KBM-7 (cell line): ENCODE data around the gene OSBP2.

Source experiments
- DNase-seq: peaks from one replicate; pipeline ENCODE4 v3.0.0-alpha.2; 2015
- in situ Hi-C: fragments of 300-500 bp; cut with MboI; formaldehyde crosslinking; loops from 2 replicates; pipeline ENCODE4 v1.14.3; 2020; ENCODE audit warnings: low sequenced_read_pairs, low pct_unique_long_range_greater_than_20kb, mixed read lengths

The OSBP2 gene

DNA sequence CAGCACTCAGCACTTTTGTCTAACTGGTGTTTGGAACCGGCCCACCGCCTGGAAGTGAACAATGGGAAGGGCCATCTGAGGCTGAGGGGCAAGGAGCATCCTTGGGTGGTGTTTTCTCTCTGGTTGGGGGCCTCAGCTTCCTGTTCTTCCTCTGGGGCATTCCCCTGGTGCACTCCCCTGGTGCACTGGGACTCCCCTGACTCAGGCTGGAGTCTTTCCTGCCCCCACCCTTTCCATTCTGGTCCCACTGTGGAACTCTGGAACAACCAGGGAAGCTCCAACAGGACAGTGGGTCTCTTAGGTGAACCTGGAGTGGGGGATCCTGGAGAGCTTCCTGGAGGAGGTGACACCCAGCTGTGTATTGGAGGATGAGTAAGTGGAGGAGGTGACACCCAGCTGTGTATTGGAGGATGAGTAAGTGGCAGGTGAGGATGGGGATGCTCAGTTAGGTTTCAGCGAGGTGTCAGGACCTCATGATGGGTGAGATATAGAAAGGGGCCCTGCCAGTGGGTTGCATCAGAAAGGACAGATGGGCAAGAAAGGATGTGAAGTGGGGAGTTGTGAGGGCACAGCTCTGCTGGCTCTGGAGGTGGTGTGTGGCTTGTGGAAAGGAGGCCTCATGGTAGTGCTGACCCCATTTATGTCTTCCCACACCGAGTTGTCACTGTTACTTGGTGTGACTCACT is 132.1 kb downstream of the OSBP2 start:
- in situ Hi-C loops: no loop called here
- DNase-seq: no peak

DNA sequence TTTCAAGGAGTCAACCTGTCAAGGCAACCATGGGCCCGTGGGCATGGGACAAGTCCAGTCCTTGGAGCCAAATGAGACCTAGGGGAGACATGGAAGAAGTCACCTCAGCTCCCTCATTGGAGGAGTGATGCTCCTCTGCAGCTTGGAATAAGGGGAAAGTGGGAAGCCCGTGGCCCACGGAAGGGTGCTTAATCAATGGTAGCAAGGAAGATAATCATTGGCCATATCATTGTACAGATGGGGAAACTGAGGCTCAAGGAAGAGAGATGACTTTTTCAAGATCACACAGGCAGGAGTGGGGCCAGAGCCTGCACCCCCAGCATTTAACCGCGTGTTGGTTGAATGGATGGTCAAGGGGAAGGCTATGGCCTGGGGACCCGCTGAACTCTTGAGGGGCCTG is 133.0 kb downstream of the OSBP2 start:
- in situ Hi-C loops: no loop called here
- no peak for DNase-seq

DNA sequence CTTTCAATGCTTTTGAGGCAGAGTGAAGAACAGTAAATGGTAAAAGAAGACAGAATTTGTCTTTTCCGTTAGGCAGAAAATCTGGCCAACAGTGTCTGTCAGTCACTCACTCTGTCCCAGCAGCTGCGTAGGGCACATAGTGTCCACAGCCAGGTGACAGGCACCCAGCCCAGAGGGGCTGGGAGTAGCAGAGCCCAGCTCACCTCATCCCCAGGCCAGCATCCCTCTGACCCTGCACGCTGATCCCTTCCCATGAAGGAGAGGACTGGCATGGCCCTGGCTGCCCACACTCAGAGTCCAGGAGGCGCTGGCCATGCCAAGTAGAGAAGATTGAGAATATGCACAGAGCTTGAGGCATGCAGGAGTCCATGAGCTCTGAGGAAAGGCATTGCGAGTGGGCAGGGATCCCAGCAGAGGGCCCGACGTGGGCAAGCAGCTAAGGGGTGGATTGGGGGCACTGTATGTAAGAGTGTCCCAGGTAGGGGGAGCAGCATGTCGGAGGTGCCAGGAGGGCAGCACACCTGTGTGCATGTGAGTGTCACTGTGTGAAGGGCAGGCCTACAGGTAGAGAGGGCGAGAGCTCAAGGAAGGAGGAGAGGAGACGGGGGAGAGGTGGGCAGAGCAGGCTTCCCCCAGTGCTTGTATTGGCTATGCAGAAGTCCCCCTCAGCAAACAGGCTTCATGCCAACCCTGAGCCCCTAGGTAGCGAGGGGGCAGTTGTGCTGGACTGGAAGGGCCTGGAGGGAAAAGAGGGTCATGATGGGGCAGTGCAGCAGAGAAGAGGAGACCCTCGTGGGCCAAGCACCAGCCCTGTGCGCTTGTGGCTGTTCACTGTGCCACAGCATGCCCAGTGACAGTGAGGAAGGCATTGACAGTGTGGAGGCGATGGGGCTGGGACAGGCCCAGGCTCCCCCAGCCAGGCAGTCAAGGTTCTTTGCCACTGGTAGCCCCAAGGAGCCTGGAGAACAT is 133.8 kb downstream of the OSBP2 start:
- DNase-seq: no peak
- in situ Hi-C loops: no loop called here

DNA sequence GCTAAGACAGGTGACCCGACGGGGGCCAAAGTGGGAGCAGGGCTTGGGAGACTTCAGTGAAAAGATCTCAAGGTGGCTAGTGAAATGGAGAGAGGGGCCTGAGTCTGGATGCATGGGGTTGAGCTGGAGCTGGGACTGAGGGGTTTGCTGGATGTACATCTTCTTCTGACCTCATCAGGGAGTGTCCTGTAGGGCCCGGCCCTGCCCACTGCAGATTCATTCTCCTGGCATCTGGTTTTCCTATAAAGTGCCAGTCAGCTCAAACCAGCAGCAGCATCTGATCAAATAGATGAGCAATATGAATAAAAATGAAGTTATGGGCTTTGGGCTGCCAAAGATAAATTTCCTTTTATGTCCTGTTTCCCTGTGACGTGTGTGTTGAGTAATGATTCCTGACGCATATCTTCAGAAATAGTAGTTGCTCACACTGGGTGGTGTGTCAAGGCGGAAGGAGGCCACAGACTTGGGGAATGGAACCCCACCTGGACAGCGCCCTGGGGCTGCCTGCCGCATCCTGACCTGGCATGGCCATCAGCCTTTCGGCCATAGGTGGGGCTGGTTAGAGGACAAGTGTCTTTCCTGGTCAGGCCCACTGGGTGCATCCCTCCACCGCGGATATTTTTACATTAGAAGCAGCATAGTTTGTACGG is 135.4 kb downstream of the OSBP2 start:
- no peak for DNase-seq
- in situ Hi-C loops: no loop called here

DNA sequence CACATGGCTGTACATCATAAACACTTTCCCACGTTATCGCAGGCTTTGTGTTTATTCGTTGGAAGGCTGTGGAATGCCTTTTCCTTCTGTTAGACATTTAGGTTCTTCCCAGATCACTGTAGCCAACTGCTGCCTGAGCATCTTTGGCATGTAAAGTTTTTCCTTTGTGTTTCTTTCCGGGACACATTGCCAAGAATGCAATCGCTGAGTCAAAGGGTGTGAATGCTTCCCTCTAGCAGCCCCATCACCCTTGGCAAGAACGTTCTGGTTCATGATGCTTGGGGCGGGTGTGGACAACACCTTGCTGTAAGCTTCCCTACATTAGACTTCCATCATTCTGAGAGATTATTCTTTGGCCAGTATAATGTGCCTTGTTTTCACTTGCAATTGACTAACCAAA is 136.2 kb downstream of the OSBP2 start:
- in situ Hi-C loops: no loop called here
- DNase-seq: no peak

DNA sequence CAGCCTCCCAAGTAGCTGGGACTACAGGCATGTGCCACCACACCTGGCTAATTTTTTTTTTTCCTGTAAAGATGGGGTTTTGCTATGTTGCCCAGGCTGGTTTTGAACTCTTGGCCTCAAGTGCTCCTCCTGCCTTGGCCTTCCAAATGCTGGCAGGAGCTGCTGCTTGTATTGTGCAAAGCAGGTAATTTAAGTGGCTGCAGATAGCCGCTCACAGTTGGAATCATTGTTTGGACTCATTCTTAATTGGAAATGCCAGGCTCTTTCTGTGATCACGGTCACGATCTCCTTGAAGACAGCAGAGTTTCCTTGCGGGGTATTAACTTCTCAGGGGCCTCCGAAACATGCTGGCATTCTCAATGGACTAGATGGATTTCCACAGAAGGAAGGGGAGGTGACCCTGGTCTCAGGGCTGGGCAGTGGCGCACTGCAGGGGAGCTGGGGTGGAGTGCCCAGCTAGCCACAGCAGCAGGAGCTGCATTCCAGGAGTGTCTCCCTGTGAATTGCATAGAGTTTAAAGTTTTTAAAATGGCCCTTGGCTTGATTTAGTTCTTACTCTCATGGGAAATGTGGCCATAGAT is 137.8 kb downstream of the OSBP2 start:
- in situ Hi-C loops: no loop called here
- no peak for DNase-seq

DNA sequence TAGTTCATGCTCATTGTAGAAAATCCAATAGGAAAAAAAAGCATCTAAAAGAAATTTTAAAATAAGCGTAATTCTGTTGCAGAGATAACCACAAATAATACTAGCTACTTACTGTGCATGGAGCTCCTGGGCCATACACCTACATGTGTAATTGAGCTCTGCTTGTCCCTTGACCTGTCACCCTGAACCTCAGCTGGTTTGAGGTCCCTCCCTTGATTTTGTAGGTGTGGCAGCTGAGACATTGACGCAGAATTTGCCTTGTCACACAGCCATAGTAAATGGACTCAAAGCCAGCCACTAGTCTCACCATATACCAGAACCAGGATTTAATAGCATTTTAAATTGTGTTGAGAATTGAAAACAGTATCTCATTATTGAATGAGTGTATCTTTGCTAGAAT is 138.6 kb downstream of the OSBP2 start:
- no peak for DNase-seq
- in situ Hi-C loops: no loop called here

DNA sequence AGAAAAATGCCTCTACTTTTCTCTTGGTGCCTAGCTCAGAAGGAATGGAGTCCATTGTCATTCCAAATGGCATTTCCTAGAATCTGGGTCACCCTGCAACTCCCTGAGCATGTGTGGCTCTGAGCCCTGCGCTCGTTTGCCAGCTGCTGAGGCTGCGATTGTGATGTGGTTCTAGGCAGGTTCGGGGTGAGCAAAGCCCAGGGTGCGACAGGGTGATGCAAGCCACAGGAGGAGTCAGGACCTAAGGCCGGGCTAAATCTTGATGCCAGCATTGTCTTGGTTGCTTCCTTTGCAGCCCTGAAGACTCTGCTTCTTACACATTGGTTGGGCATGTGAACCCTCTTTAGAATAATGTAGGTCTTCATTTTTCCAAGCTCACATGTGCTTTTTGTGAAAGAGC is 142.9 kb downstream of the OSBP2 start:
- no peak for DNase-seq
- in situ Hi-C loops: no loop called here

DNA sequence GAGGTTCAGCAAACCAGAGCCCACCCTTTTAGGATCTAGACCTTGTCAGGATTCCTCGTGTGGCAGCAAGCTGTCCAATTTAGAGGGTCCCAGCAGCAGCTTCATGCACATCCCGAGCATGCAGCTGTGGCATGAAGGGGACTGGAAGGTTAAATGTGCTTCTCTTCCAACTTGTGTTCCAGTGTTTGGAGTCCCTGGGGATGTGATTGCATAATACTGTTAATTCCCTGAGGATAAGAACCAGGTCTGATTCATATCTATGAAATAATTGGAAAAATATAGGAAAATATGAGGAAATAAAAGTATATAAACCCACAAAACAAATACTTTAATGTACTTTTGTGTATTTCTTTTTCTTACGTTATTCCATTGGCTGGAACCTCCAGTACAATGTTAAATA is 143.4 kb downstream of the OSBP2 start:
- in situ Hi-C loops: no loop called here
- no peak for DNase-seq

DNA sequence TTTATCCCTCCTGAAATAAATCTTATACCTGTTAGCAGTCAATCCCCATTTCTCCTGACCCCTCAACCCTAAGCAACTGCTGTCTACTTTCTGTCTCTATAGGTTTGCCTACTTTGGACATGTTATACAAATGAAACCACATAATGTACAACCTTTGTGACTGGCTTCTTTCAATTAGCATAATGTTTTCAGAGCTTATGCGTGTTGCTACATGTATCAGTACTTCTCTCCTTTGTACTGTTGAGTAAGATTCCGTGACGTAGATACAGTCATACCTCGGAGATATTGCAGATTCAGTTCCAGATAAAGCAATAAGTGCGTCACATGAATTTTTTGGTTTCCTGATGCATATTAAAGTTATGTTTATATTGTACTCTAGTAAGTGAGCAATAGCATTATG is 146.6 kb downstream of the OSBP2 start:
- in situ Hi-C loops: no loop called here
- DNase-seq: no peak

DNA sequence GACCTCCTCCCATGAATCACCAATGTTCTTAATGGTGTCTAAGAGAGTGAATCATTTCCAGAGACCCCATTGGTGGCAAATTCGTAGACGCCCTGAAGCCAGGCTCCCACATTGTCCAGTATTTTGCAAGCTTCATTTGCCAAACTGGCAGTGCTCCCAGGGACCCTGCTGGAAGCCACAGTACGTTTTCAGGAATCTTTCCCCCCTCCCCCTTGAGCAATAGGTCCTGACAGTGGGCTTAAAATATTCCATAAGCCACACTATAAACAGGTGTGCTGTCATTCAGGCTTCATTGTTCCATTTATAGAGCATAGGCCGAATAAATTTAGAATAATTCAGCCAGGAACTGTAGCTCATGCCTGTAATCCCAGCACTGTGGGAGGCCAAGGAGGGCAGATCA is 148.6 kb downstream of the OSBP2 start:
- DNase-seq: no peak
- in situ Hi-C loops: no loop called here

DNA sequence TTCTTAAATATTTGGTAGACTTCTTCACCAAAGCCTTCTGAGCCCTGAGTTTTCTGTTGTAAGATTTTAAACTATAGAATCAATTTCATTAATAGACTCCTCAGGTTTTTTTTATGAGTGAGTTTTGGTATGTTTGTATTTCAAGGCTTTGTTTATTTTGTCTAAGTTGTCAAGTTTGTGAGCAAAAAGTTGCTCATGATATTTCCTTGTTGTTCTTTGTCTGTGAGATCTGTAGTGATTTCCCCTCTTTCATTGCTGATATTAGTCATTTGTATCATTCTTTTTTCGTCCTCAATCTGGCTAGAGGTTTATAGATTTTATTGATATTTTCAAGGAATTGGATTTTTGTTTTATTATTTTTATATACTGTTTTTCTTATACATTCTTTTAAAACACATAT is 152.9 kb downstream of the OSBP2 start:
- DNase-seq: no peak
- in situ Hi-C loops: no loop called here

DNA sequence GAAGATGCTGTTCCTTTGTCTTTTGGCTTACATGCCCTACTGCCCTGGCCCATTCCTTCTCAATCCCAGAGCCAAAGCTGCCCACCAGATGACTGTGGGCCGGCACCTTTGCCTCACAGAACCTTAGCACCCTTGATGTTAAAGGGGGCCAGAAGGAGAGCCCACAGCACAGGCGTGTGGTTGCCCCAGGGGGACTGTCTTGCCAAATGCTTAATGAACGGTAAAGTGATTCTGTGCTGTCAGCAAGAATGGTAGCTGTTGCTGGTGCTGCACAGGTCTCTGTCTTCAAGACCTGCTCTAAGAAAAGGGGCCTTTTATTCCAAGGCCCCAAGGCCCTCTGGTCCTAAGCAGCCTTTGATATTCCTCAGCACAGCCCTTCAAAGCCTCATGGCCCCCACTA is 160.6 kb downstream of the OSBP2 start:
- DNase-seq: no peak
- in situ Hi-C loops: no loop called here

DNA sequence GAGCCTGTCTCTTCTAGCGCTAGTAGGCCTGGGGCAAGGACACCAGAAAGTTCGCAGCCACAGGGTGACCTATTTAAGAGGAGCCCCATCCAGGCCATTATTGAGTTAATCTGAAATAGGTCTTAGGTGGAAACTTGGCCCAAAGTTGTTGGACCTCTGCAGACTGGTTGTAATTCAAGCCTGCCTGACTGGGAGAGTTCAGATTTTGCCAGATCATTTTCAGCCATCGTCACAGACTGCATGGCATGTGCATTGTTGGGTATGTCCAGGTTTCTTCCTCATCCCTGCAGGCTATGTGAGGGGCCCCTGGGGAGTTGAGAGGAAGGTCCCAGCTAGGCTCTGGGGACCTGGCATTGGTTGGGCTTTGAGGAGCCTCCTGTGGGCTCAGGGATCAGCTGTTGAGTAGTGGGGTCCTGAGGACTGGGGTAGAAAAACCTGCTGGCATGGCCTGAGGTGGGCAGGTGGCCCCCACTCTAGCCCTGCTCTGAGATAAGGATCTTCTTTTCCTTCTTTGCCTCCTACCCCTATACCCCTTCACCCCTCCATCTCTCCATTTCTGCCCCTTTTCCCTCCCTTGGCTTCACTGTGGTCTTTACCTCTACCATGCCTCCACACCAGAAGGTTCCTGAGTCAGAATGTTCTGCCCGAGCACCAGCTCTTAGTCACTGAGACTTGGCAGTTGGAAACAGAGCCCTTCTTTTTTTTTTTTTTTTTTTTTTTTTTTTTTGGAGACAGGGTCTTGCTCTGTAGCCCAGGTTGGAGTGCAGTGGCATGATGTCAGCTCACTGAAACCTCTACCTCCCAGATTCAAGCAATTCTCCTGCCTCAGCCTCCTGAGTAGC is 161.2 kb downstream of the OSBP2 start:
- in situ Hi-C loops: no loop called here
- no peak for DNase-seq

DNA sequence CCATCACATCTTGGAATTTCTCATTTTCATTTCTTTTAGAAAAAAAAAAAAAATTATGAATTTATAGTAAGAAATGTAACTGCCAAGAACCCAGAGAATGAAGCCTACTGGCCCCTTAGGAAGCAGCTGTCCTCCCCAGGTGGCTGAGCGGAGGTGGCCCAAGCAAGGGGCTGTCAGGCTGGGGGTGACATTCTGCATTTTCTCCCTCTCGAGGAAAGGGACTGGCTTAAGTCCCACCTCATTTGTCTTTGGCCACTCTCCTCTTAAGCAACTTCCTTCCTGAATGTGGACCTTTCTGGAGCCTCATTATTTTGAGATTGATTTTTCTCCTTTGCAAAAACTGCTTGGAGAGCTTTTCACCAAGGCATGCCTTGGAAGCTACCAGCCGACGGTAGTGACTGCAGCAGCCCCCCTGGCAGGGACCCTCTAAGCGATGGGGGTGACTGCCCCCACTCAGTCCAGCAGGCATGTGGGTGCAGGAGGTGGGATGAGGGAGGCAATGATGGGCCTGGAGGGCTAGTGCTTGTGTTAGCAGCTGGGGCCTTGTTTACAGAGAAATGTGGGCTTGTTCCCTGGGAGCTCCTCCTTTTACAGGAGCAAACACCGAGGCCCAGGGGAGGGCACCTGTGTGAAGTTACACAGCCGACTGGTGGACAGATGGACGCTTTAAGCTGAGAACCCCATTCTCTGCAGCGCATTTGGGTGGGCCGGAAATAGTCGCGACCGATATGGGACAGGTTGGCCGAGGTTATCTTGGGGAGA is 162.2 kb downstream of the OSBP2 start:
- DNase-seq: no peak
- in situ Hi-C loops: no loop called here

DNA sequence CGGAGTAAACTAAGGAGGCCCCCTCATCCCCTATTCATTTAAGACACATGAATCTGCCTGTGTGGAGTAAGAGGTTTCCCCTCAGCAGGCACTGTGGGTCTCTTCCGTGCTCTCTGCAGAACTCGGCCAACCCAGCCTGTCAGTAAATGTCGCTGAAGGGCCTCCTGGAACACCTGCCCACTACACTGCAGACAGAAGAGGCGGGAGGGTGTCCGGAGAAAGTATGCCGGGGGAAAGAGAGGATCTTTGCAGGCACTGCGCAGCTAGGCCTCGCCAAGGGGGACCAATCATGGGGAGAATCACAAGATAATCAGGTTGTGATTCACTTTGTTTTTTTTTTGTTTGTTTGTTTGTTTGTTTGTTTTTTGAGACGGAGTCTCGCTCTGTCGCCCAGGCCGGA is 163.1 kb downstream of the OSBP2 start:
- in situ Hi-C loops: no loop called here
- DNase-seq: no peak

DNA sequence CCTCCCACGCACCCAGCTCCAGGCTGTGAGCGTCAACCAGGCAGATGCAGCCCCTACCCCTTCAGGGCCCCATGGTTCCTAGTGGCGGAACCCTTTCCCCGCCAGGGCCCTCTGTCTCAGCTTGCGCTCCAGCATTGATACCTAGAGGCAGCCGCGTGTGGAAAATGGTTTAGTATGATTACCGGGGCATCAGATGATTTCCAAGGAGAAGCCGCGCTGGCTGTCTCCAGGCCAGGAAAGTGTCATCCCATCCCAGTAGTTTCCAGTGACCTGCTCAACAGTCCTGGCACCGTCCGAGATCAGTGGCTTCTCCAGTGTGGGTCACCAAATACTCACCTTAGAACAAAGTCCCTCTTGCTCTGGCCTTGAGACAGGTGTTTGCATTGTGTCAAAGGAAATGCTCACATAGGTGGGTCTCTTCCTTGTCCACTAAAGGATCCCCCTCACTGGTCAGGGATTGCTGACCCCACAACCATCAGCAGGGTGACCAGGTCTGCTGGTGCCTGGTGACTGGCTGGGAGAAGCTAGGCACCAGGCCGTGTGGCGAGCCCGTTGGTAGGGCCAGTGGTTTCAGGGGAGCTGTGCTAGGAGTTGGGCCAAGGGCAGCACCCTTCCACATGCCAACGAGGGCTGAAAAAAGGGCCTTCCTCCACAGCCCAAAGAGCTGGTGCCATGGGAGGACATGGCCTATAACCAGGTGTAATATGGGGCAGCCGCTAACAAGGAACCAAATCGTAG is 164.5 kb downstream of the OSBP2 start:
- in situ Hi-C loops: no loop called here

DNA sequence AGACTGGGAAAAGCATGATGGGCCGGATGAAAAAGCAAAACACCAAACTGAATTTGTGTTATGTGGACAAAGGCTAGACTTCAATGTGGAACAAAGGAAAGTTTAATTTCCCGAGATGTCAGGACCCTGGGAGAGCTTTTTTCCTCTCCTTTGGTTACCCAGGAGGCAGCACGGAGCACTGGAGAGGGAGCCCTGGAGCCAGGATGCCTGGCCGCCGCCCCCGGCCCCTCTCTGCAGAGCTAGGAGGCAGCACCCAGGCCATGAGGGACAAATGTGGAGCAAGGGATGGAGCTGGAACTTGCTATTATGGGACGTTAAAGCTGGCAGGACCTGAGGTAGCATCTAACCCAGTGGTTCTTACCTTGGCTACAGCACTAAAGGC is 165.0 kb downstream of the OSBP2 start:
- in situ Hi-C loops: no loop called here
- no peak for DNase-seq

More for the DNA sequence above, 164.5 kb downstream of the OSBP2 start:
- DNase-seq: no peak
